Stomach (tissue), 9 donors: ENCODE data around the gene MICALL2. TPM values are rescaled to one million over a fixed set of nuclear protein-coding genes. Genes with fewer than 3 reads are reported as not detected.

Source experiments
- DNase-seq, 2 donors: peaks; one replicate each; pipeline versions ENCODE4 v3.0.0 to v3.0.0-alpha.2; 2013 to 2019
- H3K27ac ChIP-seq, 5 donors: fragments of 200-600 bp in 4 of 5; sonication (generic) in 4 of 5; one replicate each; pipeline ENCODE4 v1.5.1; 2013 to 2019; ENCODE audit warnings: mild to moderate bottlenecking in 1 of 5, moderate library complexity in 1 of 5
- H3K27me3 ChIP-seq, 3 donors: fragments of 200-600 bp; sonication (generic); one replicate each; pipeline ENCODE4 v1.5.1; 2017 to 2019; ENCODE audit warnings: mixed run types in 1 of 3
- H3K36me3 ChIP-seq, 4 donors: fragments of 200-600 bp; sonication (generic); 1 replicate in 3 of 4; 2 replicates in 1 of 4; pipeline ENCODE4 v1.5.1; 2016 to 2019
- H3K4me1 ChIP-seq, 4 donors: fragments of 200-600 bp; sonication (generic); one replicate each; pipeline ENCODE4 v1.5.1; 2016 to 2019
- H3K4me3 ChIP-seq, 4 donors: fragments of 200-600 bp; sonication (generic) in 3 of 4; one replicate each; pipeline ENCODE4 v1.5.1; 2016 to 2019; ENCODE audit warnings: mild to moderate bottlenecking in 1 of 4
- H3K9me3 ChIP-seq, 4 donors: fragments of 200-600 bp; sonication (generic); one replicate each; pipeline ENCODE4 v1.5.1; 2016 to 2019
- CTCF ChIP-seq, 7 experiments: fragments of 450-650 bp in 4 of 7; fragments of 200-600 bp in 3 of 7; sonication (generic) in 3 of 7; IDR thresholded peaks; one replicate each; pipeline ENCODE4 v1.5.1; 2016 to 2019; ENCODE audit warnings: antibody characterized with exemption in 7 of 7, control low read depth in 2 of 7, mild to moderate bottlenecking in 1 of 7
- EP300 ChIP-seq: sonication (generic); formaldehyde crosslinking; IDR thresholded peaks from one replicate; pipeline ENCODE4 v1.6.1; 2017; ENCODE audit warnings: antibody characterized with exemption
- POLR2A ChIP-seq, 4 donors: fragments of 450-650 bp; IDR thresholded peaks; one replicate each; pipeline ENCODE4 v1.6.1; 2016; ENCODE audit warnings: antibody characterized with exemption in 4 of 4, control low read depth in 2 of 4, mild to moderate bottlenecking in 1 of 4, moderate library complexity in 1 of 4
- POLR2AphosphoS5 ChIP-seq, 3 donors: sonication (generic); formaldehyde crosslinking; IDR thresholded peaks; one replicate each; pipeline ENCODE4 v1.6.1; 2016; ENCODE audit warnings: antibody characterized with exemption in 3 of 3
- WGBS, 5 donors: extraction: QIAGEN DNeasy Blood & Tissue Kit in 3 of 5; methylation state at CpG; one replicate each; pipeline versions ENCODE4 v1.1.5 to v1.1.7; 2013 to 2018; 5-methylcytosine and 5-hydroxymethylcytosine counted together
- intact Hi-C: fragments of 100-400 bp; cut with DNase I; formaldehyde crosslinking; loops from one replicate; pipeline ENCODE4 v1.15.1; 2023; ENCODE audit warnings: low total_unique reads
- polyA plus RNA-seq, 3 donors: library from polyadenylated mRNA; stranded (reverse); fragments of 200-250 nt; gene quantifications; one replicate each; pipeline ENCODE4 v1.2.3, GENCODE V29; 2013
- total RNA-seq, 5 donors: library from RNA; depleted of rRNA; stranded (reverse); fragments of >200 nt; gene quantifications; one replicate each; pipeline versions ENCODE4 v1.1.0 to v1.2.3, GENCODE V29; 2014 to 2016
- donor health status: healthy with polysubstance abuse.
- donor health status: Bipolar disorder and iron deficiency.
- donor health status: healthy.

MICALL2 gene
- total and polyA plus RNA-seq, 8 donors, result 30.7 to 263 (median 102) TPM

- 0 to 1% (median 1%) methylated on average over 23 to 118 of the region's 118 CpGs for WGBS, 5 donors
These were observed 44.8 kb upstream of the MICALL2 start, which contains the start of gene INTS1 for GRCh38 chr7:1503816-1504775. Gene INTS1, minus strand, starts transcription at chr7:1504389. Its CDS starts 429 bp downstream, at chr7:1503960.

GRCh38 chr7:1503390-1503789 is 44.1 kb upstream of the MICALL2 start:
- no peaks in the 10 kb centered on the region for H3K9me3 ChIP-seq
- TF ChIP-seq EP300 (no peak), POLR2A (IDR thresholded peaks at IDR 0.05) (no peak), POLR2AphosphoS5 (IDR thresholded peaks at IDR 0.05) (no peak), CTCF (IDR thresholded peaks at IDR 0.05) (no peak)
- WGBS, 5 donors, result 22 to 32% (median 27%) methylated on average over 18 to 24 of the region's 24 CpGs
- no peak for DNase-seq
- peaks cover 39 to 46% (median 45%) of the 10 kb centered on the region in 4 donors for H3K36me3 ChIP-seq
- H3K27ac ChIP-seq, result peak overlapping the region in 2 of 5 donors; percentile 78 to 84
- intact Hi-C loops, result no loop called here
- H3K4me3 ChIP-seq, result peak overlapping the region; percentile 98 to 100 (median 100)
- H3K4me1 ChIP-seq, result peaks cover 13 to 53% (median 45%) of the 10 kb centered on the region in 4 donors
- no peaks in the 10 kb centered on the region for H3K27me3 ChIP-seq

More at GRCh38 chr7:1503816-1504775, 44.8 kb upstream of the MICALL2 start, which contains the start of gene INTS1:
- peaks cover 13 to 53% (median 45%) of the 10 kb centered on the region in 4 donors for H3K4me1 ChIP-seq
- H3K27ac ChIP-seq, result peak within 1 kb of the TSS; percentile 68 to 87 (median 78)
- no peaks in the 10 kb centered on the region for H3K27me3 ChIP-seq
- no peaks in the 10 kb centered on the region for H3K9me3 ChIP-seq
- H3K36me3 ChIP-seq, result peaks cover 32 to 39% (median 38%) of the 10 kb centered on the region in 4 donors
- DNase-seq, result peak; percentile 93 to 97
- TF ChIP-seq CTCF (IDR thresholded peaks at IDR 0.05) (peak in 5 of 7 experiments; percentile 37 to 94 (median 90)), POLR2A (IDR thresholded peaks at IDR 0.05) (no peak), EP300 (no peak), POLR2AphosphoS5 (IDR thresholded peaks at IDR 0.05) (peak; percentile 78 to 93 (median 81))
- intact Hi-C loops, result no loop called here
- peak within 1 kb of the TSS; percentile 98 to 100 (median 100) for H3K4me3 ChIP-seq

GRCh38 chr7:1502845-1503244 is 43.6 kb upstream of the MICALL2 start:
- peaks cover 13 to 53% (median 45%) of the 10 kb centered on the region in 4 donors for H3K4me1 ChIP-seq
- no peaks in the 10 kb centered on the region for H3K27me3 ChIP-seq
- TF ChIP-seq EP300 (no peak), POLR2A (IDR thresholded peaks at IDR 0.05) (no peak), CTCF (IDR thresholded peaks at IDR 0.05) (no peak), POLR2AphosphoS5 (IDR thresholded peaks at IDR 0.05) (no peak)
- peaks cover 45 to 52% (median 50%) of the 10 kb centered on the region in 4 donors for H3K36me3 ChIP-seq
- H3K9me3 ChIP-seq, result no peaks in the 10 kb centered on the region
- no peak overlapping the region for H3K27ac ChIP-seq
- 80 to 90% (median 89%) methylated on average over 17 to 20 of the region's 20 CpGs for WGBS, 5 donors
- H3K4me3 ChIP-seq, result peak overlapping the region; percentile 98 to 100 (median 100)
- DNase-seq, result no peak
- intact Hi-C loops, result no loop called here

GRCh38 chr7:1501487-1502270 is 42.4 kb upstream of the MICALL2 start:
- Histone ChIP-seq H3K4me1 (peaks cover 13 to 44% (median 41%) of the 10 kb centered on the region in 4 donors), H3K27me3 (no peaks in the 10 kb centered on the region), H3K9me3 (no peaks in the 10 kb centered on the region), H3K27ac (no peak overlapping the region), H3K36me3 (peaks cover 56 to 63% (median 62%) of the 10 kb centered on the region in 4 donors), H3K4me3 (peak overlapping the region in 1 of 4 donors; percentile 100)
- TF ChIP-seq POLR2A (IDR thresholded peaks at IDR 0.05) (no peak), POLR2AphosphoS5 (IDR thresholded peaks at IDR 0.05) (no peak), EP300 (no peak), CTCF (IDR thresholded peaks at IDR 0.05) (no peak)
- 92 to 95% (median 92%) methylated on average over 21 of the region's 21 CpGs for WGBS, 5 donors
- intact Hi-C loops, result no loop called here
- DNase-seq, result no peak
